A375 (cell line): Measurements from ENCODE around the gene RNF146. TPM values are rescaled to one million over a fixed set of nuclear protein-coding genes. Genes with fewer than 3 reads are reported as not detected.

ENCODE experiments used
- small RNA-seq: library from RNA; depleted of rRNA; stranded (forward); fragments of <200 nt; gene quantifications from one replicate; pipeline ENCODE3, GENCODE V24; 2014
- total RNA-seq: library from RNA; depleted of rRNA; stranded (reverse); fragments of >200 nt; shearing (Covaris generic); gene quantifications from 2 replicates; pipeline ENCODE4 v1.2.3, GENCODE V29; 2014; rRNA removed

The RNF146 gene, protein sequence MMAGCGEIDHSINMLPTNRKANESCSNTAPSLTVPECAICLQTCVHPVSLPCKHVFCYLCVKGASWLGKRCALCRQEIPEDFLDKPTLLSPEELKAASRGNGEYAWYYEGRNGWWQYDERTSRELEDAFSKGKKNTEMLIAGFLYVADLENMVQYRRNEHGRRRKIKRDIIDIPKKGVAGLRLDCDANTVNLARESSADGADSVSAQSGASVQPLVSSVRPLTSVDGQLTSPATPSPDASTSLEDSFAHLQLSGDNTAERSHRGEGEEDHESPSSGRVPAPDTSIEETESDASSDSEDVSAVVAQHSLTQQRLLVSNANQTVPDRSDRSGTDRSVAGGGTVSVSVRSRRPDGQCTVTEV
- 15.5 and 16.8 TPM in 2 replicates for total RNA-seq

DNA sequence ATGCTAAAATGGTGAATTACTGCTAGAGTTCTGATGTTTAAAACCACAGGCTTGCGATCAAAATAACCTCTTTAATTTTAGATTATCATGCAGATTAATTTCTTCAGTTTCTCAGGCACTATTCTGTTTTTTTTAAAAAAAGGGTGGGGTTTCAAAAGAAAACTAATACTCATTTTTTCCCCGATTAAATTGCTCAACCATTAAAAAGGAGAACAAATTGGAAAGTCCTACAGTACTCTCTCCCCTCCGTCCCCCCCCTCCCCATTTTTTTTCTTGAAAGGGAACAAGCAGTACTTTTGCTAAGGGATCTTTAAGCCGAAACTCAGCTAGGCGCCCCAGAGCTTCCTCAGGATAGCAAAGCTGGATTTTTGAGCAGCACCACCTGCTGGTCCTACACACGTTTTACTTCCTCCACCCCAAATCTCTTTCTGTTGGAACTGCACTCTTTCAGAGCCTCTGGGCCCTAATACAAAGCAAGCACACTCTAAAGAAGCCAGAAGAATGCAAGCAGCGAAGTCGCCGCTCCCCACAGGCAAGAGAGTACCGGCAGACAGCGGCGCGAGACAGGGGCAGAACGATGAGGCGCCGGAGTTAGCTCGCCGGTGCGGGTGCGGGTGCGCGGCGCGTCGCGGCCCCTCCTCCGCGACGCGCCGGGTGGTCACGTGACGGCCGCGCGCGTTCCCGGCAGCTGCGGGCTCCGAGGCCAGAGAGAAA is at the start of gene RNF146:
Gene RNF146 (plus strand): TSS at position 687 of the 714 bp plus-strand sequence. CDS start 13,475 bp downstream, outside the sequence.

Small RNA genes within 50 kb of the gene (small RNA-seq; reads per million reads assigned to genes)
- 0.42 reads per million, percentile 10 among the genes with 10 or more reads in this experiment for gene RNA5SP217

Other genes with a start within 250 kb of the RNF146 start
- not detected in 2 replicates for gene RSPO3, start 148.2 kb upstream of the RNF146 start, total RNA-seq
- 36.6 and 37.1 TPM in 2 replicates for gene ECHDC1, start 76.7 kb downstream of the RNF146 start, total RNA-seq
- 0.11 and 0.23 TPM in 2 replicates for gene KIAA0408, start 192.5 kb downstream of the RNF146 start, total RNA-seq